Measurements from ENCODE around the gene ARRB1.
"Not testable (repeated sequence)": the region's sequence is repeated elsewhere in the genome, so short reads cannot be mapped to it uniquely, and the experiment has no call there.

Gene ARRB1

GRCh38 chr11:75277991-75278790 is 73.3 kb downstream of the ARRB1 start:
- FAIRE-seq = no peak
- DNase-seq (ENCODE audit: insufficient read length, low spot score) = no peak

GRCh38 chr11:75277211-75277805 is 74.2 kb downstream of the ARRB1 start:
- no peak for FAIRE-seq
- no peak for DNase-seq (ENCODE audit: insufficient read length, low spot score)

DNA sequence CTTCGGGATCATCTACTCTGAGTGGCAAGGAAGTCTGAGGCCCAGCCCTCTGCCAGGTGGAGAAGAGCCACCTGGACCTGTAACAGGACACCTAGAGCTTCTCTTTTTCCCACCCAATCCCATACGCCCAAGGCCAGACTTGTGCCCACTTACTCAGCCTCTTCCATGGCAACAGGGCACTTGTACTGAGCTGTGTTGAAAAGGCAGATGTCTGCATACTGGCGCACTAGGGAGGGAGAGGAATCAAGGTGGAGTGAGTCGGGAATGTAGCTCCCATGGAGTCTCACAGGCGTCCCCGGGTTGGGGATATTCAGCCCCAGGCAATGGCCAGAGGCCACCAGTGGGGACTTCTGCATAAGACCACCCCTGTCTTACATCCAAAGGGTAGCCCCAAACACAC is 74.8 kb downstream of the ARRB1 start:
- no peak for FAIRE-seq
- no peak for DNase-seq (ENCODE audit: insufficient read length, low spot score)

GRCh38 chr11:75276186-75276585 is 75.3 kb downstream of the ARRB1 start:
- DNase-seq (ENCODE audit: insufficient read length, low spot score) (no peak), FAIRE-seq (no peak)

DNA sequence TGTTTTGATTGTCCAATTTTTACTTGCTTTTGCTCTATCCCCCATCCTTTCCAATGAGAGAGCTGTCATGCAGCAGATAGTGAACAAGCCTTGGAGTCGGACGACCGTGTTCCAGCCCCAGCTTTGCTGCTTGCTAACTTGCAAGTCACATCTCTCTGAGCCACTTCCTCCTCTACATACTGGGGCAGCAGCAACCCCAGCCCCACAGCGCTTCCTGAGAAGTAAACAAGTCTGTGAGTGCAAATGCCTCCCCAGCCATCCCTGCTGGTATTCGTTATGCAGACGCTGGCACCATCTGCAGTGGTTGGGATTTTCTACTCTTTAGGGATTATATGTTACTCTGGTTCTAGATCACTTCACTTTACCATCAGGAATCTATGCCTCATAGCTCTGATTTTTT is 75.9 kb downstream of the ARRB1 start:
- no peak for FAIRE-seq

GRCh38 chr11:75274716-75275115 is 76.7 kb downstream of the ARRB1 start:
- not testable (repeated sequence) for FAIRE-seq; DNase-seq (ENCODE audit: insufficient read length, low spot score)

More for the DNA sequence above, 75.9 kb downstream of the ARRB1 start:
- DNase-seq (ENCODE audit: insufficient read length, low spot score) = no peak

DNA sequence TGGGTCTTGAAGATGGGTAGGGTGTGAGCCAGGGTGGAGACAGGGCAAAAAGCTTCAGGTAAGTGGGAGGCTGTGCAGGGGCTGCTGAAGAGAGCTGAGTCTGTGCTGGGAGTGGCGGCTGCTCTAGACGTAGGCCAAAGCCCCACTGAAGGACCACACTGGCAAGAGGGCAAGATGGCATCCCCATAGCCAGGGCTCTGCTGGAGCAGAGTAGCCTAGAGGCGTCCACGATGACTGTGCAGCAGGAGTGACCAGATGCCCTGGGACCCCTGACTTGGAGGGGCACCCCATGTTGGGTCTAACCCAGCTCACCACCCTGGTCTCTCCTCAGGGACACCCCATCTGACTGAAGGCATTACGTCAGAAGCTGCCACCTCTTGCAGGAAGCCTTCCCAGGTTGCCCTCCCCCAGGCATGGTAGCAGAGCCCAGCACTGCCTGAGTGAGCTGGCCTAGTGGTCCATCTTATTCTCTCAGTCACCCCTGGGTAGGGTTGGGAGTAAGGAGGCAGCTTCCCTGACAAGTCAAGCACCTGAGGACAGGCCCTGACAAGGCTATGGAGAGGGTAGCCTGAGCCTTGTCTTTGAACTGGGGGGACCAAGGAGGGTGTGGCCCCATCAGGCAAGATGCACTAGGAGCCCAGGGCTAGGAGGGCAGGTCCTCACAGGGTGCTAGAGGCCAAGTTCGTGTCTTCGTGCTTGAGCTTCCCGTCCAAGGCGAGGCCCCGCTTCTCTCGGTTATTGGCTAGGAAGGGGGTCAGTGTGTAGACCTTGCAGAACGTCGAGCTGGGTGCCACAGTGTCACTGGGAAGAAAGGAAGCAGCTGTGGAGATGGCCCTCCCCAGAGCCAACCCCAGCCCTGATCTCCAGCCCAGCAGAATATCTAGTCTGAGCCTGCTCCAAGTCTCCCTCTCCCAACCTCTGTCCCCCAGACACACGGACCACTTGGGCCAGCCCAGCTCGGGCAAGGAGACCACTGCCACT is 77.8 kb downstream of the ARRB1 start:
- DNase-seq (ENCODE audit: insufficient read length, low spot score) = no peak
- FAIRE-seq = no peak

GRCh38 chr11:75272821-75273301 is 78.6 kb downstream of the ARRB1 start:
- DNase-seq (ENCODE audit: insufficient read length, low spot score) (no peak), FAIRE-seq (no peak)

GRCh38 chr11:75272391-75272790 is 79.1 kb downstream of the ARRB1 start:
- FAIRE-seq = no peak
- DNase-seq (ENCODE audit: insufficient read length, low spot score) = no peak

GRCh38 chr11:75271730-75272129 is 79.7 kb downstream of the ARRB1 start:
- FAIRE-seq = no peak
- no peak for DNase-seq (ENCODE audit: insufficient read length, low spot score)

GRCh38 chr11:75270896-75271418 is 80.5 kb downstream of the ARRB1 start:
- no peak for DNase-seq (ENCODE audit: insufficient read length, low spot score)
- peak; percentile 64 for FAIRE-seq

DNA sequence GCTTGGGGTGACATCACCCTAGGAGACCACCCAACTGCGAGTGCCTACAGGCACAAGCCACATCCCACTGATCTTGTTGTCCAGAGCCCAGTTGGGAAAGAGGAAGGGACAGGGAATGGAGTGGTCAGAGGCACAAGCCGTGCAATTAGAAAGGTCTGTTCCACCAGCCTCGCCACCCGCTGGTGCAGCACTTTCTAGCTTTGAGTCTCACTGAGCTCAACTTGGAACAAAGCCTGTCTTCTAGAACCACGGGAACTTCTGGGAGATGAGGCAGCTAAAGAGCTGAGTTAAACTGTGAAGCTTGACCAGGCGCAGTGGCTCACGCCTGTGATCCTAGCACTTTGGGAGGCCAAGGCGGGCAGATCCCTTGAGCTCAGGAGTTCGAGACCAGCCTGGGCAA is 81.6 kb downstream of the ARRB1 start:
- FAIRE-seq (no peak), DNase-seq (ENCODE audit: insufficient read length, low spot score) (no peak)

DNA sequence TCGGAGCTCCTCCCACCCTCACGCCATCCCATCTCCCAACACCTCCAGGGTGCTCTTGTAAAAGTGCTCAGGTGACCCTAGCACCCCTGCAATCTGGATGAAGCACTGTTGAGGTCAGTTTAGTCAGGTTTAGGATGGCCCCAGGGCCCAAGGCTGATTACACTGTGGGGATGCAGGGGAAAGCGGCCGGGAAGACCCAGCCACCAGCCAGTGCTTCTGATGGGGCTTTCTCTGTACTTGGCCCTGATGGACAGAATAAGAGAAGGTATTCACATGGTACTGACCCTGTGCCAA is 82.1 kb downstream of the ARRB1 start:
- DNase-seq (ENCODE audit: insufficient read length, low spot score) (no peak), FAIRE-seq (no peak)

DNA sequence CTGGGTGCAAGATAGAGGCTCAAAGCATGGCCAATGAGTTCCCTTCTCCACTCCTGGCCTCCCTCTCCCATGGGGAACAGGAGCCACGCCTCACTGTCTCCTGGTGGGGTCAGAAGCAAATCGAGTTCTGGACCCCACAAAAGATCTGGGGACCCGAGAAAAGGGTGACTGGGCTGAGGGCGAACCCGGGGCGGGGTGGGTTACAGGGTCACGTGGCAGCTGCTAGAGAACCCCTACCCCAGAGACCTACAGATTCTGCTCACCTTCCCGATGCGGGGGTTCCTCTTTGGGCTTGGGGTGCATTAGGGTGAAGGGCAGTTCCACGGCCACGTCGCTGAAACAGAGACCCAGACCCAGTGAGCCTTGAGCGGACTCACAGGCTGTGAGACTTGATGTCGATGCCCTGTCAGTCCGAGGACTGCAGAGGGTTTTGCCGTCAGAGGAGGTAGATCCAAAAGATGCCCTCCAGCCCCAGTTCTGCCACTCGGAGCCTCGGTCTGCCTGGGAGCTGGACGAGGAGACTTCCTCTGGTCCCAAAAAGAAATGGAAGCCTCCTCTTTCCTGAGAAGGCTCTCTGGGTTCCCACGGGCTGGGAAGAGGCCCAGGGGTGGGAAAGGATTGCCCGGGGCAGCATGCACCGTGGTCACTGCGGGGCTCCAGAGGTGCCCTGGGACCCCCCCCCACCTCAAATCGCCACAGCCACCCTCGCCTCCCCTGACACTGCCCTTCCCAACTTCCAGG is 82.7 kb downstream of the ARRB1 start:
- FAIRE-seq = no peak
- no peak for DNase-seq (ENCODE audit: insufficient read length, low spot score)

- DNase-seq (ENCODE audit: insufficient read length, low spot score) (no peak), FAIRE-seq (no peak)
These were observed 84.1 kb downstream of the ARRB1 start for GRCh38 chr11:75267171-75267970.

- FAIRE-seq (no peak), DNase-seq (ENCODE audit: insufficient read length, low spot score) (no peak)
These were observed 85.5 kb downstream of the ARRB1 start for GRCh38 chr11:75265851-75266531.

GRCh38 chr11:75264971-75265370 is 86.5 kb downstream of the ARRB1 start:
- FAIRE-seq = no peak
- no peak for DNase-seq (ENCODE audit: insufficient read length, low spot score)

DNA sequence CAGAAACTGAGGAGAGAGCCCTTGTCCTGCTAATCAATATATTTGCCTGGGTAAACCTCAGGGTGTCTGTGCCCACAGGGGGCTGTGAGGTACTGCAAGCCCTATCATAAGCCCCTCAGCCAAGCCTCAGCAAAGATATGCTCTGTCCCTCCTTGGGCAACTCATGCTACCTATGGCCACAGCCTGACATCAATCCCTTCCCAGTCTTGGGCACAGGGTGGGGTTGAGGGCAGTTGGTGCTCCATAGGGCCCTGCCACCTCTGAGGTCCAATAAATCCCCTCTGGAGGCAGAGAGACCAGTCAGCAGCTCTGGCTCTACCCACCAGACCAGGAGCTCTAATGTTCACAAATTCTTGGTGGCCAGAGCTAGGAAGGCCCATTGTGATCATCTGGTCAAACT is 87.1 kb downstream of the ARRB1 start:
- DNase-seq (ENCODE audit: insufficient read length, low spot score) (no peak), FAIRE-seq (no peak)

DNA sequence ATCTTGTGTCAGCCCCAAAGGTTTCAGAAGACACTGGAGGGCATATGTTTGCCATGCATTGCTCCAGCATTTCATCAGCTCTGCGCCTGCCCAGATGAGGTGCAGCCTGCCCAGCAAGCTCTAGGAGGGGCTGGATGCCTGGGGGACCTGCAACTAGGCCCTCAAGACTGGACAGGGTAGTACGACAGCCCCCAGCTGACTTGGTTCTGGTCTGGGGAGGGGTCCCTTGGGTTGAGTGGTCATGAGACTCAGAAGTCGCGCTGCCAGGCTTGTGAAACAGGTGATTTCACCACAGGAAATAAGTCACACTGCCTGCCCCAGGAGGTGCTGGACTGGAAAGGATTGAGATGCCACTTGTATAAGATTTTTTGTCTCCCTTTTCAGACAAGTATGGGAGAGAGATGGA is 87.5 kb downstream of the ARRB1 start:
- no peak for FAIRE-seq
- DNase-seq (ENCODE audit: insufficient read length, low spot score) = no peak

Data from GM19239 (cell line).